HCT116 (cell line): ENCODE data around the gene LTBP1. TPM values are rescaled to one million over a fixed set of nuclear protein-coding genes. Genes with fewer than 3 reads are reported as not detected.

Experiments used
- ATAC-seq: fragments of 200-7000 bp; cut with Tn5 transposase; 2 replicates; pipeline ENCODE4 v1.9.1; 2020; ENCODE audit warnings: mild to moderate bottlenecking, moderate library complexity
- BruUV-seq: library from RNA; stranded (reverse); fragments of 400-500 nt; replicated peaks from 2 replicates; lab custom pipeline; 2021; lab: Mats Ljungman, UMichigan
- CTCF ChIA-PET: fragments of 300-600 bp; sonication (Branson Sonifier 250); formaldehyde crosslinking; loops from one replicate; lab custom pipeline; 2021; ENCODE audit warnings: antibody characterized with exemption; lab: Charles Lee
- POLR2A ChIA-PET: fragments of 300-600, 350-600 bp; sonication (Branson Sonifier 250); formaldehyde crosslinking; loops from one replicate; lab custom pipeline; 2021; ENCODE audit warnings: antibody characterized with exemption; lab: Charles Lee
- RAD21 ChIA-PET, 2 experiments: fragments of 300-600 bp; sonication (Branson Sonifier 250); formaldehyde crosslinking; loops; one replicate each; lab custom pipeline; 2023; ENCODE audit warnings: low total read pairs in 2 of 2; ENCODE audit not compliant: uncharacterized antibody in 2 of 2, unreplicated experiment in 2 of 2, low non-redundant PET in 1 of 2; lab: Charles Lee
- DNase-seq: peaks from one replicate; pipeline ENCODE4 v3.0.0-alpha.2; 2010; ENCODE audit warnings: low read depth, low spot score
- H2AFZ ChIP-seq: fragments of 200-600 bp; shearing (Covaris generic), sonication (generic); 2 replicates; pipeline ENCODE4 v1.6.1; 2017; ENCODE audit warnings: low read depth, mixed run types, mixed read lengths, antibody characterized with exemption, low read length; ENCODE audit not compliant: poor library complexity, severe bottlenecking
- H3K27ac ChIP-seq: 2 replicates; pipeline ENCODE4 v1.5.1; 2012; ENCODE audit warnings: low read depth, low read length
- H3K27me3 ChIP-seq: fragments of 200-600 bp; sonication (generic); 2 replicates; pipeline ENCODE4 v1.6.1; 2016; ENCODE audit warnings: mixed run types, low read length, mixed read lengths; ENCODE audit not compliant: insufficient read depth
- H3K36me3 ChIP-seq, 2 experiments: fragments of 200-500 bp in 1 of 2; fragments of 200-600 bp in 1 of 2; sonication (Bioruptor generic) in 1 of 2; sonication (generic) in 1 of 2; 2 replicates each; pipeline versions ENCODE4 v1.5.1 to v1.6.1; 2014 to 2016; ENCODE audit warnings: low read length in 2 of 2, inconsistent platforms in 1 of 2, mixed read lengths in 1 of 2, mixed run types in 1 of 2; ENCODE audit not compliant: insufficient read depth in 2 of 2, control insufficient read depth in 1 of 2
- H3K4me1 ChIP-seq, 2 experiments: fragments of 200-600 bp in 1 of 2; sonication (generic) in 1 of 2; 2 replicates each; pipeline versions ENCODE4 v1.5.1 to v1.6.1; 2012 to 2017; ENCODE audit warnings: low read length in 2 of 2, inconsistent platforms in 1 of 2, mild to moderate bottlenecking in 1 of 2, mixed read lengths in 1 of 2, mixed run types in 1 of 2, moderate library complexity in 1 of 2; ENCODE audit not compliant: insufficient read depth in 2 of 2, control insufficient read depth in 1 of 2
- H3K4me2 ChIP-seq: fragments of 200-600 bp; sonication (generic); 2 replicates; pipeline ENCODE4 v1.6.1; 2017; ENCODE audit warnings: mixed run types, low read length, mixed read lengths
- H3K4me3 ChIP-seq, 2 experiments: fragments of 200-600 bp in 1 of 2; sonication (generic) in 1 of 2; replicated peaks in 1 of 2; 2 replicates each; pipeline ENCODE4 v1.5.1; 2011 to 2016; ENCODE audit warnings: low read length in 2 of 2, control low read depth in 1 of 2, low read depth in 1 of 2, mild to moderate bottlenecking in 1 of 2, mixed read lengths in 1 of 2, mixed run types in 1 of 2
- H3K79me2 ChIP-seq: fragments of 200-600 bp; sonication (generic); 2 replicates; pipeline ENCODE4 v1.6.1; 2017; ENCODE audit warnings: mild to moderate bottlenecking, mixed run types, low read length, moderate library complexity, mixed read lengths; ENCODE audit not compliant: insufficient read depth
- H3K9ac ChIP-seq: fragments of 200-600 bp; sonication (generic); 2 replicates; pipeline ENCODE4 v1.6.1; 2016; ENCODE audit warnings: low read length, mixed read lengths
- H3K9me2 ChIP-seq: fragments of 200-600 bp; sonication (generic), shearing (Covaris generic); 2 replicates; pipeline ENCODE4 v1.6.1; 2017; ENCODE audit warnings: mixed run types, mild to moderate bottlenecking, moderate library complexity; ENCODE audit not compliant: insufficient read depth
- H3K9me3 ChIP-seq, 2 experiments: fragments of 200-500 bp in 1 of 2; fragments of 200-600 bp in 1 of 2; sonication (Bioruptor generic) in 1 of 2; sonication (generic) in 1 of 2; 2 replicates each; pipeline ENCODE4 v1.6.1; 2014 to 2017; ENCODE audit warnings: low read length in 2 of 2, mixed read lengths in 2 of 2, inconsistent platforms in 1 of 2, low read depth in 1 of 2, mild to moderate bottlenecking in 1 of 2, mixed run types in 1 of 2, moderate library complexity in 1 of 2; ENCODE audit not compliant: control insufficient read depth in 1 of 2, insufficient read depth in 1 of 2
- H4K20me1 ChIP-seq: fragments of 200-600 bp; sonication (generic), shearing (Covaris generic); 2 replicates; pipeline ENCODE4 v1.6.1; 2017; ENCODE audit warnings: mixed run types, mild to moderate bottlenecking, moderate library complexity; ENCODE audit not compliant: insufficient read depth
- CBX3 ChIP-seq: IDR thresholded peaks from 2 replicates; pipeline ENCODE4 v1.6.1; 2012; ENCODE audit warnings: low read depth
- CEBPB ChIP-seq: IDR thresholded peaks from 2 replicates; pipeline ENCODE4 v1.6.1; 2012; ENCODE audit warnings: low read depth
- EZH2phosphoT487 ChIP-seq: fragments of 200-600 bp; IDR thresholded peaks from 2 replicates; pipeline ENCODE4 v1.6.1; 2018; ENCODE audit warnings: antibody characterized with exemption, borderline replicate concordance
- FOSL1 ChIP-seq: IDR thresholded peaks from 2 replicates; pipeline ENCODE4 v1.6.1; 2012; ENCODE audit warnings: low read depth
- POLR2A ChIP-seq: IDR thresholded peaks from 2 replicates; pipeline ENCODE4 v1.7.0; 2011; ENCODE audit warnings: borderline replicate concordance; ENCODE audit not compliant: insufficient read depth, insufficient read length; ENCODE audit errors: extremely low read depth
- RAD21 ChIP-seq: IDR thresholded peaks from 2 replicates; pipeline ENCODE4 v1.6.1; 2012; ENCODE audit warnings: low read depth, mild to moderate bottlenecking
- SIN3A ChIP-seq: IDR thresholded peaks from 2 replicates; pipeline ENCODE4 v1.6.1; 2012; ENCODE audit warnings: low read depth
- TCF7L2 ChIP-seq: IDR thresholded peaks from 2 replicates; pipeline ENCODE4 v1.7.0; 2011; ENCODE audit warnings: borderline replicate concordance, inconsistent platforms; ENCODE audit not compliant: insufficient read depth, insufficient read length; ENCODE audit errors: extremely low read depth
- YY1 ChIP-seq: IDR thresholded peaks from 2 replicates; pipeline ENCODE4 v1.6.1; 2011; ENCODE audit warnings: low read length, low read depth, moderate library complexity, mild to moderate bottlenecking; ENCODE audit not compliant: insufficient replicate concordance; ENCODE audit errors: extremely low read depth
- ZBTB33 ChIP-seq: IDR thresholded peaks from 2 replicates; pipeline ENCODE4 v1.6.1; 2011; ENCODE audit warnings: mild to moderate bottlenecking, low read length, moderate library complexity; ENCODE audit not compliant: insufficient replicate concordance; ENCODE audit errors: extremely low read depth
- ZNF274 ChIP-seq: fragments of 200-500 bp; sonication (Bioruptor generic); IDR thresholded peaks from 2 replicates; pipeline ENCODE4 v1.6.1; 2014; ENCODE audit warnings: mild to moderate bottlenecking, low read depth, low read length, inconsistent platforms
- intact Hi-C: fragments of 100-400 bp; cut with micrococcal nuclease; formaldehyde crosslinking; loops from 2 replicates; pipeline ENCODE4 v1.10.0; 2022
- total RNA-seq: library from RNA; stranded (reverse); gene quantifications from one replicate; pipeline ENCODE4 v1.2.1, GENCODE V29; 2021; ENCODE audit not compliant: unreplicated experiment
- TF ChIP-seq, protein P1 (sequence below): IDR thresholded peaks from 2 replicates; pipeline ENCODE4 v1.6.1; 2012; ENCODE audit warnings: low read depth

Gene LTBP1
- total RNA-seq, 1 experiment from 2014 or later: 5.1 TPM

DNA sequence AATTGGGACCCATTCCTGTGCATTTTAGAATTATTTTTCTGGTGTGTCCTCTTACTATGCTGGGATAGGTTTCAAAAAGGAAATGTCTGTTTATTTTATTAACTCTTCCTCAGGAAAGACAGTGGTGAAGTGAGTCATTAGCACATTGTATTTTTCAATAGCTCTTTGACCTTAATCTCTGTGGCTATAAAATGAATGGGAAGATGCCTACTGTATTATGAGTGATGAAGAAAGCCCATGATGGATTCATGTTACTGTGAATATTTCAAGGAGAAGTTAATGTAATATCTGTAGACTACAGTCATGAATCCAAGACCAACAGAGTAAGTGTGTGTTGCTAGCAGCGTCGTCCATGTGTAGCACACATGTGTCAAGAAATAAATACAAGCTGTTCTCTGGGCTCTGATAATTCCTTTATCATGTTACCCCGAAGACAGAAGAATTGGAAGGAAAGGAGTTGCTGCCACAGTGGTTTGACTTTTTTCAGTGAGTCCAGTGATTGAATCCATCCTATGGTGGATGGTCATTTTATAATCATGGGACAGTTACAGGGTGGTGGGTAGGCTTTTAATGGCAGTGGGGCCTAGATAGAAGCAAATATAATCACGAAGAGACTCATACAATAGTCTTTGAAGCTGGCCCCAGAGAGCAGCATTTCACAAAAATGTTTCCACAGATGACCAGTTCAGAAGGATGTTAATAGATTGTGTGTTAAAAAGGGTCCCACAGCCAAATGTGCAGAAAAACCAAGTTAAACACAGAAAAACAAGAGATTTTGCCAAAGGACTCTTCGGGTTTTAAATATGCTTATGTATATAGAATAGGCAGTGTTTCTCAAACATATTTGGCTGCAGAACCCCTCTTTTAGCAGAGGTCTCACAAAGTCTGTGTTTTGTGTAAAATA, 290.0 kb downstream of the LTBP1 start:
- ChIA-PET CTCF (no interaction called here), POLR2A (no interaction called here), RAD21 (no interaction called here)
- H4K20me1 ChIP-seq: no peaks in the 10 kb centered on the region
- no peaks in the 10 kb centered on the region for H3K9me2 ChIP-seq
- DNase-seq (no peak), ATAC-seq (no peak)
- H3K9ac ChIP-seq: no peak overlapping the region
- H3K27me3 ChIP-seq: no peaks in the 10 kb centered on the region
- H3K79me2 ChIP-seq: no peaks in the 10 kb centered on the region
- no peak overlapping the region for H3K27ac ChIP-seq
- intact Hi-C loops: no loop called here
- H3K9me3 ChIP-seq: no peaks in the 10 kb centered on the region
- no TSS peak for BruUV-seq
- H3K36me3 ChIP-seq: no peaks in the 10 kb centered on the region
- H3K4me2 ChIP-seq: no peak overlapping the region
- TF ChIP-seq, protein P1, sequence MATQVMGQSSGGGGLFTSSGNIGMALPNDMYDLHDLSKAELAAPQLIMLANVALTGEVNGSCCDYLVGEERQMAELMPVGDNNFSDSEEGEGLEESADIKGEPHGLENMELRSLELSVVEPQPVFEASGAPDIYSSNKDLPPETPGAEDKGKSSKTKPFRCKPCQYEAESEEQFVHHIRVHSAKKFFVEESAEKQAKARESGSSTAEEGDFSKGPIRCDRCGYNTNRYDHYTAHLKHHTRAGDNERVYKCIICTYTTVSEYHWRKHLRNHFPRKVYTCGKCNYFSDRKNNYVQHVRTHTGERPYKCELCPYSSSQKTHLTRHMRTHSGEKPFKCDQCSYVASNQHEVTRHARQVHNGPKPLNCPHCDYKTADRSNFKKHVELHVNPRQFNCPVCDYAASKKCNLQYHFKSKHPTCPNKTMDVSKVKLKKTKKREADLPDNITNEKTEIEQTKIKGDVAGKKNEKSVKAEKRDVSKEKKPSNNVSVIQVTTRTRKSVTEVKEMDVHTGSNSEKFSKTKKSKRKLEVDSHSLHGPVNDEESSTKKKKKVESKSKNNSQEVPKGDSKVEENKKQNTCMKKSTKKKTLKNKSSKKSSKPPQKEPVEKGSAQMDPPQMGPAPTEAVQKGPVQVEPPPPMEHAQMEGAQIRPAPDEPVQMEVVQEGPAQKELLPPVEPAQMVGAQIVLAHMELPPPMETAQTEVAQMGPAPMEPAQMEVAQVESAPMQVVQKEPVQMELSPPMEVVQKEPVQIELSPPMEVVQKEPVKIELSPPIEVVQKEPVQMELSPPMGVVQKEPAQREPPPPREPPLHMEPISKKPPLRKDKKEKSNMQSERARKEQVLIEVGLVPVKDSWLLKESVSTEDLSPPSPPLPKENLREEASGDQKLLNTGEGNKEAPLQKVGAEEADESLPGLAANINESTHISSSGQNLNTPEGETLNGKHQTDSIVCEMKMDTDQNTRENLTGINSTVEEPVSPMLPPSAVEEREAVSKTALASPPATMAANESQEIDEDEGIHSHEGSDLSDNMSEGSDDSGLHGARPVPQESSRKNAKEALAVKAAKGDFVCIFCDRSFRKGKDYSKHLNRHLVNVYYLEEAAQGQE: no peak
- TF ChIP-seq RAD21 (no peak), SIN3A (no peak)
- H3K4me1 ChIP-seq: no peaks in the 10 kb centered on the region
- H2AFZ ChIP-seq: no peak overlapping the region
- no peak overlapping the region for H3K4me3 ChIP-seq

DNA sequence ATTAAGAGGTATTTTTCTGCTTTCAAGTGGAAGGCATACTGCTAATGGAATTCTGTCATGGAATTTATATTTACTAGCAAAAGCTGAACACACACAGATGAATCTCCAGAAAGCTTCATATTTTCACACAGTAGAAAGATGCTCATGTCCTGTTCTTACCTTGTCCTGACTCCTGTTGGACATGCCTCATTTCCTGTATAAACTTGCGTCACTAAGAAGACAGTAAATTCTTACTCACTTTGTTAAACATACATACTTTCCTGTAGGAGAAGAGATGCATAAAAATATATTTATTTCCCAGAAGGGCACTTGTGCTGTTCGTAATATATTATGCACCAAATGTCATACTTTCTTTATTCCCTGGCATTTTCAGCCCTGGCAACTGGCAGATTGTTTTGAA, 291.4 kb downstream of the LTBP1 start:
- Histone ChIP-seq H3K4me1 (no peaks in the 10 kb centered on the region), H3K9me2 (no peaks in the 10 kb centered on the region), H3K4me2 (no peak overlapping the region), H3K9ac (no peak overlapping the region), H3K79me2 (no peaks in the 10 kb centered on the region), H3K9me3 (no peaks in the 10 kb centered on the region), H3K4me3 (no peak overlapping the region), H3K27me3 (no peaks in the 10 kb centered on the region), H3K36me3 (no peaks in the 10 kb centered on the region), H2AFZ (no peak overlapping the region), H3K27ac (no peak overlapping the region), H4K20me1 (no peaks in the 10 kb centered on the region)
- BruUV-seq: no TSS peak
- RAD21 ChIA-PET: no interaction called here
- intact Hi-C loops: no loop called here
- TF ChIP-seq ZNF274 (no peak), POLR2A (no peak), FOSL1 (no peak), EZH2phosphoT487 (no peak), YY1 (no peak), CEBPB (no peak), CBX3 (no peak), TCF7L2 (no peak), ZBTB33 (no peak)
- CTCF ChIA-PET: no interaction called here
- ATAC-seq (no peak), DNase-seq (no peak)
- POLR2A ChIA-PET: no interaction called here
